Keratinocyte (primary cell): Measurements from ENCODE around the gene BNIP5. TPM values are rescaled to one million over a fixed set of nuclear protein-coding genes. Genes with fewer than 3 reads are reported as not detected.

ENCODE experiments used
- DNase-seq: peaks from one replicate; pipeline ENCODE4 v3.0.0-alpha.2; 2011; ENCODE audit warnings: low read depth, missing footprints, low spot score
- FAIRE-seq: peaks from 2 replicates; lab custom pipeline; 2011; peaks lifted over from hg19 to GRCh38; lab: Jason Lieb, UNC
- H2AFZ ChIP-seq: 2 replicates; pipeline ENCODE4 v1.6.0; 2012; ENCODE audit warnings: low read length, control low read depth, inconsistent platforms; ENCODE audit not compliant: control insufficient read depth
- H3K27ac ChIP-seq: 2 replicates; pipeline ENCODE4 v1.5.1; 2011; ENCODE audit warnings: low read length; ENCODE audit not compliant: control insufficient read depth, insufficient read depth
- H3K27me3 ChIP-seq: 3 replicates; pipeline ENCODE4 v1.6.0; 2011; ENCODE audit warnings: low read length; ENCODE audit not compliant: control insufficient read depth, insufficient read depth; ENCODE audit errors: extremely low read depth
- H3K36me3 ChIP-seq, 2 experiments: 2 replicates in 1 of 2; 3 replicates in 1 of 2; pipeline ENCODE4 v1.5.1; 2011; ENCODE audit warnings: low read length in 2 of 2, mild to moderate bottlenecking in 1 of 2; ENCODE audit not compliant: control insufficient read depth in 2 of 2, insufficient read depth in 2 of 2; ENCODE audit errors: extremely low read depth in 1 of 2
- H3K4me1 ChIP-seq: 3 replicates; pipeline ENCODE4 v1.5.1; 2011; ENCODE audit warnings: low read length; ENCODE audit not compliant: control insufficient read depth, insufficient read depth; ENCODE audit errors: extremely low read depth
- H3K4me2 ChIP-seq: 3 replicates; pipeline ENCODE4 v1.6.0; 2011; ENCODE audit warnings: low read depth, low read length; ENCODE audit not compliant: control insufficient read depth, insufficient read depth; ENCODE audit errors: extremely low read depth
- H3K4me3 ChIP-seq, 3 experiments: fragments of 200-600 bp in 1 of 3; sonication (generic) in 1 of 3; 2 replicates in 2 of 3; 3 replicates in 1 of 3; pipeline ENCODE4 v1.5.1; 2011 to 2016; ENCODE audit warnings: low read length in 3 of 3, mild to moderate bottlenecking in 3 of 3, control low read depth in 2 of 3, inconsistent platforms in 1 of 3, low read depth in 1 of 3, mixed read lengths in 1 of 3, mixed run types in 1 of 3, moderate library complexity in 1 of 3; ENCODE audit not compliant: control insufficient read depth in 2 of 3, insufficient read depth in 2 of 3; ENCODE audit errors: extremely low read depth in 1 of 3
- H3K79me2 ChIP-seq: 2 replicates; pipeline ENCODE4 v1.6.0; 2012; ENCODE audit warnings: low read length; ENCODE audit not compliant: control insufficient read depth, insufficient read depth
- H3K9ac ChIP-seq: 3 replicates; pipeline ENCODE4 v1.6.0; 2011; ENCODE audit warnings: low read length; ENCODE audit not compliant: control insufficient read depth, insufficient read depth; ENCODE audit errors: extremely low read depth
- H3K9me1 ChIP-seq: 3 replicates; pipeline ENCODE4 v1.6.0; 2011; ENCODE audit warnings: low read length; ENCODE audit not compliant: control insufficient read depth, insufficient read depth; ENCODE audit errors: extremely low read depth
- H3K9me3 ChIP-seq: 2 replicates; pipeline ENCODE4 v1.5.1; 2012; ENCODE audit warnings: low read depth, low read length; ENCODE audit not compliant: control insufficient read depth
- H4K20me1 ChIP-seq: 3 replicates; pipeline ENCODE4 v1.6.0; 2011; ENCODE audit warnings: low read length; ENCODE audit not compliant: control insufficient read depth, insufficient read depth; ENCODE audit errors: extremely low read depth
- EZH2 ChIP-seq: IDR thresholded peaks from one replicate; pipeline ENCODE4 v1.6.1; 2012; ENCODE audit warnings: inconsistent platforms, mild to moderate bottlenecking, low read length, moderate library complexity
- dilution Hi-C: fragments of 300-500 bp; cut with MboI; formaldehyde crosslinking; loops from one replicate; pipeline ENCODE4 v1.7.0; 2020; ENCODE audit warnings: low sequenced_read_pairs; ENCODE audit not compliant: extremely low pct_ligation_motif_present
- polyA plus RNA-seq, 5 experiments: library from polyadenylated mRNA; depleted of rRNA in 3 of 5; stranded (reverse) in 3 of 5; stranded (forward) in 1 of 5; unstranded in 1 of 5; fragments of >200 nt; gene quantifications; 1 replicate in 1 of 5; 2 replicates in 3 of 5; 3 replicates in 1 of 5; pipeline versions ENCODE4 v1.2.1 to v1.2.3, GENCODE V29; 2011 to 2012; ENCODE audit warnings: missing spikeins in 2 of 5, low read depth in 1 of 5, low replicate concordance in 1 of 5
- TF ChIP-seq, protein P1 (sequence below), 3 experiments: IDR thresholded peaks in 1 of 3; conservative IDR thresholded peaks in 1 of 3; optimal IDR thresholded peaks in 1 of 3; 2 replicates in 2 of 3; 3 replicates in 1 of 3; pipeline versions ENCODE3 to v1.5.1; 2011; ENCODE audit warnings: low read length in 3 of 3, mild to moderate bottlenecking in 3 of 3, moderate library complexity in 2 of 3, control low read depth in 1 of 3, inconsistent platforms in 1 of 3; ENCODE audit not compliant: insufficient read depth in 2 of 3; ENCODE audit errors: extremely low read depth in 1 of 3

The BNIP5 gene
- polyA plus RNA-seq, 1 donor (not counting 4 experiments of a cell fraction or from before 2014, with no cell fraction given) = not detected

DNA sequence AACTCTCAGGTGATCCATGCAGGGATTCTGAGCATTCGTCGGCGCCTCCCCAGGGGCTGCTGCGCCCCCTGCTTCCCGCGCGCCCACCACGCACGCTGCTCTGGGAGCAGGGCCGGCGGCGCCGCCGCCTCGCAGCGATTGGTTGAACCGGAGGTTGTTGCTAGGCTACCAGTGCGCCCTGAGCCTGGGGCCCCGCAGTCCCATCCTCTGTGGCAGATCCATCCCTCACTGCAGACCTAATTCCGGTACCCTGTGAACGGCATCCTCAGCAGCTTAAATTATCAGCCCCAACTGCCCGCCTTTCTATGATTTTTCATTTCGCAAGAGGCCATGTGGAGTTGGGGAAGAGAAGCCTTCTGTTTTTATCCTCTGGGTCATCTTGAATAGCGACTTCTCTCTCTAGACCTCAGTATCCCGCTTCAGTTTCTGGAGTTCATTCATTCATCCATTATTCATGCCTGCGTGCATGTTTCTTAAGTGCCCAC lies 51.5 kb downstream of the BNIP5 start:
- dilution Hi-C loops = no loop called here
- H3K79me2 ChIP-seq = no peaks in the 10 kb centered on the region
- FAIRE-seq = no peak

DNA sequence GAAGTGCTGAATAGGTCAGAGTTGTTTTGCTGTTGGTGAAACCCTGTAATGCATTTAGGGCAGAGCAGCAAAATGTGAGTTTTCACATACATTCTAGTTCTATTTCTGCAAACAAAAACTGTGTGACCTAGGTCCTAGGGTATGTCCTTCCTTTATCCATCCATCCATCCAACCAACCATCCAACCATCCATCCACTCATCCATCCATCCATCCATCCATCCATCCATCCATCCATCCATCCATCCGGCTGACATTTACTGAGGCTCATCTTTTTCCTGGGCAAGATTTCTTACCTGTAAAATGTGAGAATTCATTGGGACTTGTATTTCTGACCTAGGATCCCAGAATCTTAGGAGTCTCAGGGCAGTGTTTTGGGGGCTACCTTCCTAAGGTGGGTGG lies 52.3 kb downstream of the BNIP5 start:
- no peaks in the 10 kb centered on the region for H3K9me1 ChIP-seq
- H3K9me3 ChIP-seq = no peaks in the 10 kb centered on the region
- no peak overlapping the region for H3K27ac ChIP-seq
- no peaks in the 10 kb centered on the region for H3K36me3 ChIP-seq
- FAIRE-seq = no peak
- no peak for TF ChIP-seq EZH2
- TF ChIP-seq, protein P1, sequence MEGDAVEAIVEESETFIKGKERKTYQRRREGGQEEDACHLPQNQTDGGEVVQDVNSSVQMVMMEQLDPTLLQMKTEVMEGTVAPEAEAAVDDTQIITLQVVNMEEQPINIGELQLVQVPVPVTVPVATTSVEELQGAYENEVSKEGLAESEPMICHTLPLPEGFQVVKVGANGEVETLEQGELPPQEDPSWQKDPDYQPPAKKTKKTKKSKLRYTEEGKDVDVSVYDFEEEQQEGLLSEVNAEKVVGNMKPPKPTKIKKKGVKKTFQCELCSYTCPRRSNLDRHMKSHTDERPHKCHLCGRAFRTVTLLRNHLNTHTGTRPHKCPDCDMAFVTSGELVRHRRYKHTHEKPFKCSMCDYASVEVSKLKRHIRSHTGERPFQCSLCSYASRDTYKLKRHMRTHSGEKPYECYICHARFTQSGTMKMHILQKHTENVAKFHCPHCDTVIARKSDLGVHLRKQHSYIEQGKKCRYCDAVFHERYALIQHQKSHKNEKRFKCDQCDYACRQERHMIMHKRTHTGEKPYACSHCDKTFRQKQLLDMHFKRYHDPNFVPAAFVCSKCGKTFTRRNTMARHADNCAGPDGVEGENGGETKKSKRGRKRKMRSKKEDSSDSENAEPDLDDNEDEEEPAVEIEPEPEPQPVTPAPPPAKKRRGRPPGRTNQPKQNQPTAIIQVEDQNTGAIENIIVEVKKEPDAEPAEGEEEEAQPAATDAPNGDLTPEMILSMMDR (optimal IDR thresholded peaks at IDR 0.05 in 1 of 3, IDR thresholded peaks at IDR 0.05 in 1 of 3, conservative IDR thresholded peaks at IDR 0.05 in 1 of 3; ENCODE audit: extremely low read depth in 1 of 3, insufficient read depth in 2 of 3, low read length in 3 of 3) = no peak
- DNase-seq = no peak
- H3K4me1 ChIP-seq = peaks cover 2% of the 10 kb centered on the region
- no peaks in the 10 kb centered on the region for H4K20me1 ChIP-seq
- no peak overlapping the region for H3K4me3 ChIP-seq
- H2AFZ ChIP-seq = no peak overlapping the region
- H3K9ac ChIP-seq = no peak overlapping the region
- H3K79me2 ChIP-seq = no peaks in the 10 kb centered on the region
- peaks cover 24% of the 10 kb centered on the region for H3K27me3 ChIP-seq
- dilution Hi-C loops = no loop called here
- H3K4me2 ChIP-seq = no peak overlapping the region

More for the DNA sequence above, 51.5 kb downstream of the BNIP5 start:
- no peak for TF ChIP-seq EZH2
- TF ChIP-seq, protein P1 (optimal IDR thresholded peaks at IDR 0.05 in 1 of 3, IDR thresholded peaks at IDR 0.05 in 1 of 3, conservative IDR thresholded peaks at IDR 0.05 in 1 of 3; ENCODE audit: extremely low read depth in 1 of 3, insufficient read depth in 2 of 3, low read length in 3 of 3) = no peak
- Histone ChIP-seq H3K4me1 (peaks cover 11% of the 10 kb centered on the region), H3K4me2 (no peak overlapping the region), H3K9me3 (no peaks in the 10 kb centered on the region), H2AFZ (no peak overlapping the region), H3K27me3 (peaks cover 24% of the 10 kb centered on the region), H4K20me1 (no peaks in the 10 kb centered on the region), H3K36me3 (no peaks in the 10 kb centered on the region), H3K9me1 (no peaks in the 10 kb centered on the region), H3K27ac (no peak overlapping the region), H3K9ac (no peak overlapping the region), H3K4me3 (no peak overlapping the region)
- DNase-seq = no peak
